CD4-positive, alpha-beta T cell (primary cell): Measurements from ENCODE around the gene NRXN3. TPM values are rescaled to one million over a fixed set of nuclear protein-coding genes. Genes with fewer than 3 reads are reported as not detected.

Experiments
- ATAC-seq: fragments of 200-7000 bp; cut with Tn5 transposase; one replicate; pipeline ENCODE4 v1.10.0; 2022; ENCODE audit warnings: mild to moderate bottlenecking; ENCODE audit not compliant: poor library complexity
- CTCF ChIA-PET: fragments of 350-600 bp; sonication (Branson Sonifier 250); formaldehyde crosslinking; loops from one replicate; lab custom pipeline; 2021; ENCODE audit warnings: antibody characterized with exemption, inconsistent platforms; lab: Charles Lee
- POLR2A ChIA-PET: fragments of 350-600 bp; sonication (Branson Sonifier 250); formaldehyde crosslinking; loops from one replicate; lab custom pipeline; 2021; ENCODE audit warnings: antibody characterized with exemption, inconsistent platforms; lab: Charles Lee
- DNase-seq, 14 experiments: peaks; one replicate each; pipeline ENCODE4 v3.0.0-alpha.2; 2013 to 2020; ENCODE audit warnings: mixed read lengths in 2 of 14
- H3K27ac ChIP-seq, 2 donors: one replicate each; pipeline versions ENCODE4 v1.5.1 to v1.7.0; 2013; ENCODE audit warnings: low read length in 2 of 2, low read depth in 1 of 2, mild to moderate bottlenecking in 1 of 2
- H3K27me3 ChIP-seq, 2 experiments: 1 replicate in 1 of 2; 2 replicates in 1 of 2; pipeline versions ENCODE4 v1.6.1 to v1.7.0; 2013; ENCODE audit warnings: low read length in 2 of 2, control low read depth in 1 of 2, mild to moderate bottlenecking in 1 of 2, moderate library complexity in 1 of 2; ENCODE audit not compliant: insufficient read depth in 2 of 2, control insufficient read depth in 1 of 2
- H3K36me3 ChIP-seq: one replicate; pipeline ENCODE4 v1.6.1; 2013; ENCODE audit warnings: low read length, control low read depth; ENCODE audit not compliant: insufficient read depth
- H3K4me1 ChIP-seq: one replicate; pipeline ENCODE4 v1.6.1; 2013; ENCODE audit warnings: low read length, control low read depth; ENCODE audit not compliant: insufficient read depth
- H3K4me3 ChIP-seq: one replicate; pipeline ENCODE4 v1.5.1; 2013; ENCODE audit warnings: mild to moderate bottlenecking, low read length, moderate library complexity
- H3K9me3 ChIP-seq, 2 experiments: 1 replicate in 1 of 2; 2 replicates in 1 of 2; pipeline versions ENCODE4 v1.6.1 to v1.7.0; 2013; ENCODE audit warnings: low read length in 2 of 2, mild to moderate bottlenecking in 2 of 2, control low read depth in 1 of 2, moderate library complexity in 1 of 2; ENCODE audit not compliant: control insufficient read depth in 1 of 2, insufficient read depth in 1 of 2
- H3K27ac Mint-ChIP-seq: one replicate; pipeline ENCODE4 v1.8.0; 2020; ENCODE audit warnings: mixed read lengths
- H3K27me3 Mint-ChIP-seq: one replicate; pipeline ENCODE4 v1.8.0; 2021; ENCODE audit warnings: mixed read lengths
- H3K36me3 Mint-ChIP-seq: one replicate; pipeline ENCODE4 v1.8.0; 2021; ENCODE audit warnings: low read depth, mixed read lengths
- H3K4me1 Mint-ChIP-seq: one replicate; pipeline ENCODE4 v1.8.0; 2021; ENCODE audit warnings: low read depth, mixed read lengths
- H3K4me3 Mint-ChIP-seq: one replicate; pipeline ENCODE4 v1.8.0; 2020; ENCODE audit warnings: mild to moderate bottlenecking, mixed read lengths
- H3K9me3 Mint-ChIP-seq: one replicate; pipeline ENCODE4 v1.8.0; 2020; ENCODE audit warnings: mixed read lengths
- CTCF ChIP-seq: fragments of 200-600 bp; IDR thresholded peaks from one replicate; pipeline ENCODE4 v1.8.0; 2022; ENCODE audit warnings: antibody characterized with exemption, mild to moderate bottlenecking
- intact Hi-C, 2 experiments: fragments of 100-400 bp; cut with DNase I in 1 of 2; cut with micrococcal nuclease in 1 of 2; formaldehyde crosslinking; loops; one replicate each; pipeline versions ENCODE4 v1.15.1 to v1.9.0; 2023 to 2025; cut with DNase I, micrococcal nuclease
- total RNA-seq, 174 experiments: library from RNA in 2 of 174; stranded (reverse) in 2 of 174; gene quantifications; one replicate each; pipeline ENCODE4 v1.2.3 and lab custom pipeline; 2021 to 2026

NRXN3 gene
- total RNA-seq, 2 experiments from 2014 or later = not detected

- no peaks in the 10 kb centered on the region for H3K36me3 Mint-ChIP-seq
- CTCF ChIA-PET = no interaction called here
- intact Hi-C loops = no loop called here
- no peaks in the 10 kb centered on the region for H3K4me1 ChIP-seq
- no peaks in the 10 kb centered on the region for H3K27me3 ChIP-seq
- no peak overlapping the region for H3K27ac ChIP-seq
- no peaks in the 10 kb centered on the region for H3K9me3 ChIP-seq
- no peak overlapping the region for H3K4me3 Mint-ChIP-seq
- H3K4me3 ChIP-seq = no peak overlapping the region
- H3K27ac Mint-ChIP-seq = no peak overlapping the region
- POLR2A ChIA-PET = no interaction called here
- peaks cover 8% of the 10 kb centered on the region for H3K9me3 Mint-ChIP-seq
- DNase-seq (no peak), ATAC-seq (no peak)
- no peak for TF ChIP-seq CTCF
- H3K27me3 Mint-ChIP-seq = no peaks in the 10 kb centered on the region
- H3K36me3 ChIP-seq = no peaks in the 10 kb centered on the region
- H3K4me1 Mint-ChIP-seq = no peaks in the 10 kb centered on the region
Measured at GRCh38 chr14:78857974-78858373, 687.8 kb downstream of the NRXN3 start.

- ATAC-seq = no peak
- no peaks in the 10 kb centered on the region for H3K4me1 ChIP-seq
- H3K9me3 Mint-ChIP-seq = peaks cover 11% of the 10 kb centered on the region
- intact Hi-C loops = no loop called here
- no peak overlapping the region for H3K27ac ChIP-seq
- H3K27ac Mint-ChIP-seq = no peak overlapping the region
- H3K36me3 ChIP-seq = no peaks in the 10 kb centered on the region
- CTCF ChIA-PET = no interaction called here
- POLR2A ChIA-PET = no interaction called here
- H3K4me3 ChIP-seq = no peak overlapping the region
- no peaks in the 10 kb centered on the region for H3K4me1 Mint-ChIP-seq
- no peak overlapping the region for H3K4me3 Mint-ChIP-seq
- no peak for TF ChIP-seq CTCF
- H3K36me3 Mint-ChIP-seq = no peaks in the 10 kb centered on the region
- no peaks in the 10 kb centered on the region for H3K27me3 ChIP-seq
- H3K27me3 Mint-ChIP-seq = no peaks in the 10 kb centered on the region
- H3K9me3 ChIP-seq = no peaks in the 10 kb centered on the region
- no peak for DNase-seq
Measured at GRCh38 chr14:78863143-78863542, 693.0 kb downstream of the NRXN3 start.

GRCh38 chr14:78872837-78873236 is 702.7 kb downstream of the NRXN3 start:
- Histone ChIP-seq H3K36me3 (no peaks in the 10 kb centered on the region), H3K9me3 (no peaks in the 10 kb centered on the region), H3K4me3 (no peak overlapping the region), H3K27ac (no peak overlapping the region), H3K4me1 (no peaks in the 10 kb centered on the region), H3K27me3 (no peaks in the 10 kb centered on the region)
- no peak for ATAC-seq
- no peak for DNase-seq
- intact Hi-C loops = no loop called here
- no peaks in the 10 kb centered on the region for H3K4me1 Mint-ChIP-seq
- TF ChIP-seq CTCF = no peak
- ChIA-PET POLR2A (no interaction called here), CTCF (interaction anchor here (0.6 kb wide), 1 partner anchor 900 kb away, joined by 3 read pairs; no protein-coding TSS in a partner anchor)
- no peaks in the 10 kb centered on the region for H3K9me3 Mint-ChIP-seq
- no peak overlapping the region for H3K27ac Mint-ChIP-seq
- H3K4me3 Mint-ChIP-seq = no peak overlapping the region
- no peaks in the 10 kb centered on the region for H3K36me3 Mint-ChIP-seq
- H3K27me3 Mint-ChIP-seq = no peaks in the 10 kb centered on the region
